Measurements from ENCODE around the gene FYB2. TPM values are rescaled to one million over a fixed set of nuclear protein-coding genes. Genes with fewer than 3 reads are reported as not detected.

FYB2 gene
- total RNA-seq, 1 experiment from 2014 or later: 0.15 TPM

GRCh38 chr1:56854521-56855099, 35.4 kb upstream of the FYB2 start, which contains the start of gene C8A:
TSS of gene C8A (plus strand) at chr1:56854797. CDS start at chr1:56854902, 105 bp downstream.
- H3K4me3 Mint-ChIP-seq: no peak within 1 kb of the TSS
- TF ChIP-seq GRHL2 (CRISPR knock-in tag; IDR thresholded peaks at IDR 0.05; ENCODE audit: insufficient replicate concordance, severe bottlenecking) (no peak), SOX15 (CRISPR knock-in tag; IDR thresholded peaks at IDR 0.05) (no peak), ZBTB43 (CRISPR knock-in tag; IDR thresholded peaks at IDR 0.05) (no peak), ZNF396 (CRISPR knock-in tag; IDR thresholded peaks at IDR 0.05; ENCODE audit: borderline replicate concordance) (no peak), GTF2I (CRISPR knock-in tag; conservative IDR thresholded peaks at IDR 0.05) (no peak)
- TF ChIP-seq, protein P1, sequence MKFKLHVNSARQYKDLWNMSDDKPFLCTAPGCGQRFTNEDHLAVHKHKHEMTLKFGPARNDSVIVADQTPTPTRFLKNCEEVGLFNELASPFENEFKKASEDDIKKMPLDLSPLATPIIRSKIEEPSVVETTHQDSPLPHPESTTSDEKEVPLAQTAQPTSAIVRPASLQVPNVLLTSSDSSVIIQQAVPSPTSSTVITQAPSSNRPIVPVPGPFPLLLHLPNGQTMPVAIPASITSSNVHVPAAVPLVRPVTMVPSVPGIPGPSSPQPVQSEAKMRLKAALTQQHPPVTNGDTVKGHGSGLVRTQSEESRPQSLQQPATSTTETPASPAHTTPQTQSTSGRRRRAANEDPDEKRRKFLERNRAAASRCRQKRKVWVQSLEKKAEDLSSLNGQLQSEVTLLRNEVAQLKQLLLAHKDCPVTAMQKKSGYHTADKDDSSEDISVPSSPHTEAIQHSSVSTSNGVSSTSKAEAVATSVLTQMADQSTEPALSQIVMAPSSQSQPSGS (CRISPR knock-in tag; IDR thresholded peaks at IDR 0.05; ENCODE audit: borderline replicate concordance, low read depth): no peak
- TF ChIP-seq, protein P2, sequence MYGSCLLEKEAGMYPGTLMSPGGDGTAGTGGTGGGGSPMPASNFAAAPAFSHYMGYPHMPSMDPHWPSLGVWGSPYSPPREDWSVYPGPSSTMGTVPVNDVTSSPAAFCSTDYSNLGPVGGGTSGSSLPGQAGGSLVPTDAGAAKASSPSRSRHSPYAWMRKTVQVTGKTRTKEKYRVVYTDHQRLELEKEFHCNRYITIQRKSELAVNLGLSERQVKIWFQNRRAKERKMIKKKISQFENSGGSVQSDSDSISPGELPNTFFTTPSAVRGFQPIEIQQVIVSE (CRISPR knock-in tag; IDR thresholded peaks at IDR 0.05; ENCODE audit: borderline replicate concordance): no peak
- TF ChIP-seq, protein P3, sequence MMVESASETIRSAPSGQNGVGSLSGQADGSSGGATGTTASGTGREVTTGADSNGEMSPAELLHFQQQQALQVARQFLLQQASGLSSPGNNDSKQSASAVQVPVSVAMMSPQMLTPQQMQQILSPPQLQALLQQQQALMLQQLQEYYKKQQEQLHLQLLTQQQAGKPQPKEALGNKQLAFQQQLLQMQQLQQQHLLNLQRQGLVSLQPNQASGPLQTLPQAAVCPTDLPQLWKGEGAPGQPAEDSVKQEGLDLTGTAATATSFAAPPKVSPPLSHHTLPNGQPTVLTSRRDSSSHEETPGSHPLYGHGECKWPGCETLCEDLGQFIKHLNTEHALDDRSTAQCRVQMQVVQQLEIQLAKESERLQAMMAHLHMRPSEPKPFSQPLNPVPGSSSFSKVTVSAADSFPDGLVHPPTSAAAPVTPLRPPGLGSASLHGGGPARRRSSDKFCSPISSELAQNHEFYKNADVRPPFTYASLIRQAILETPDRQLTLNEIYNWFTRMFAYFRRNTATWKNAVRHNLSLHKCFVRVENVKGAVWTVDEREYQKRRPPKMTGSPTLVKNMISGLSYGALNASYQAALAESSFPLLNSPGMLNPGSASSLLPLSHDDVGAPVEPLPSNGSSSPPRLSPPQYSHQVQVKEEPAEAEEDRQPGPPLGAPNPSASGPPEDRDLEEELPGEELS (CRISPR knock-in tag; IDR thresholded peaks at IDR 0.05): no peak

GRCh38 chr1:56852476-56852875, 33.3 kb upstream of the FYB2 start:
- Mint-ChIP-seq H3K27ac (no peak overlapping the region), H3K36me3 (no peaks in the 10 kb centered on the region), H3K4me3 (no peak overlapping the region), H3K27me3 (ENCODE audit: low read depth) (peaks cover 9% of the 10 kb centered on the region), H3K9me3 (peaks cover 10% of the 10 kb centered on the region), H3K4me1 (peaks cover 17% of the 10 kb centered on the region)
- ChIA-PET POLR2A (no interaction called here), CTCF (no interaction called here)
- DNase-seq (ENCODE audit: low spot score): no peak
- ATAC-seq: no peak
- no peak for TF ChIP-seq ZNF423 (CRISPR knock-in tag; IDR thresholded peaks at IDR 0.05)
- no peak for TF ChIP-seq RELA (CRISPR knock-in tag; IDR thresholded peaks at IDR 0.05; ENCODE audit: borderline replicate concordance)
- no peak for TF ChIP-seq NR3C1 (CRISPR knock-in tag; conservative IDR thresholded peaks at IDR 0.05; ENCODE audit: low read depth)
- TF ChIP-seq HMGA2 (CRISPR knock-in tag; IDR thresholded peaks at IDR 0.05): no peak
- no peak for TF ChIP-seq ZBTB43 (CRISPR knock-in tag; IDR thresholded peaks at IDR 0.05)
- no peak for TF ChIP-seq GABPB1 (CRISPR knock-in tag; IDR thresholded peaks at IDR 0.05)
- TF ChIP-seq FOXJ3 (CRISPR knock-in tag; IDR thresholded peaks at IDR 0.05; ENCODE audit: borderline replicate concordance): no peak
- TF ChIP-seq ELF4 (CRISPR knock-in tag; IDR thresholded peaks at IDR 0.05; ENCODE audit: low read depth): no peak
- no peak for TF ChIP-seq ATF1 (CRISPR knock-in tag; IDR thresholded peaks at IDR 0.05)
- TF ChIP-seq NFATC4 (CRISPR knock-in tag; IDR thresholded peaks at IDR 0.05): no peak
- TF ChIP-seq ZNF232 (CRISPR knock-in tag; IDR thresholded peaks at IDR 0.05): no peak
- TF ChIP-seq PRDM15 (CRISPR knock-in tag; IDR thresholded peaks at IDR 0.05): no peak
- no peak for TF ChIP-seq TEAD4 (CRISPR knock-in tag; IDR thresholded peaks at IDR 0.05)
- TF ChIP-seq, protein P4, sequence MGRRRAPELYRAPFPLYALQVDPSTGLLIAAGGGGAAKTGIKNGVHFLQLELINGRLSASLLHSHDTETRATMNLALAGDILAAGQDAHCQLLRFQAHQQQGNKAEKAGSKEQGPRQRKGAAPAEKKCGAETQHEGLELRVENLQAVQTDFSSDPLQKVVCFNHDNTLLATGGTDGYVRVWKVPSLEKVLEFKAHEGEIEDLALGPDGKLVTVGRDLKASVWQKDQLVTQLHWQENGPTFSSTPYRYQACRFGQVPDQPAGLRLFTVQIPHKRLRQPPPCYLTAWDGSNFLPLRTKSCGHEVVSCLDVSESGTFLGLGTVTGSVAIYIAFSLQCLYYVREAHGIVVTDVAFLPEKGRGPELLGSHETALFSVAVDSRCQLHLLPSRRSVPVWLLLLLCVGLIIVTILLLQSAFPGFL (CRISPR knock-in tag; IDR thresholded peaks at IDR 0.05; ENCODE audit: borderline replicate concordance): no peak
- no peak for TF ChIP-seq IRF2 (CRISPR knock-in tag; IDR thresholded peaks at IDR 0.05; ENCODE audit: borderline replicate concordance, low read depth)
- no peak for TF ChIP-seq CBFB (CRISPR knock-in tag; IDR thresholded peaks at IDR 0.05; ENCODE audit: low read depth)
- no peak for TF ChIP-seq RORB (CRISPR knock-in tag; IDR thresholded peaks at IDR 0.05)

More at GRCh38 chr1:56854521-56855099, 35.4 kb upstream of the FYB2 start, which contains the start of gene C8A:
- ATAC-seq (no peak), DNase-seq (ENCODE audit: low spot score) (no peak)
- Mint-ChIP-seq H3K4me1 (peaks cover 10% of the 10 kb centered on the region), H3K36me3 (no peaks in the 10 kb centered on the region), H3K27ac (no peak within 1 kb of the TSS), H3K9me3 (no peaks in the 10 kb centered on the region), H3K27me3 (ENCODE audit: low read depth) (no peaks in the 10 kb centered on the region)
- POLR2A ChIA-PET: no interaction called here
- CTCF ChIA-PET: interaction anchor here (0.6 kb wide), 1 partner anchor 61 kb away, joined by 3 read pairs; no protein-coding TSS in a partner anchor
